MCF 10A (cell line): ENCODE data around the gene IL34. TPM values are rescaled to one million over a fixed set of nuclear protein-coding genes. Genes with fewer than 3 reads are reported as not detected.
A peak's percentile ranks its signal among the peaks of the same experiment; 100 is the strongest.

Experiments used
- BruUV-seq: library from RNA; stranded (reverse); fragments of 400-500 nt; replicated peaks from 2 replicates; lab custom pipeline; 2021; lab: Mats Ljungman, UMichigan
- CTCF ChIA-PET: fragments of 300-600 bp; sonication (Branson Sonifier 250); formaldehyde crosslinking; extraction: SDS; loops from one replicate; lab custom pipeline; 2021; ENCODE audit warnings: antibody characterized with exemption, inconsistent platforms; lab: Yijun Ruan, JAX
- POLR2A ChIA-PET: fragments of 300-600, 350-650 bp; sonication (Branson Sonifier 250); formaldehyde crosslinking; extraction: SDS; loops from one replicate; lab custom pipeline; 2020; ENCODE audit warnings: antibody characterized with exemption, inconsistent platforms; lab: Yijun Ruan, JAX
- DNase-seq: peaks from one replicate; pipeline ENCODE4 v3.0.0-alpha.2; 2018; ENCODE audit not compliant: unreplicated experiment
- H3K27ac Mint-ChIP-seq: one replicate; pipeline ENCODE4 v1.8.0; 2022; ENCODE audit warnings: mild to moderate bottlenecking, low read depth, mixed read lengths; ENCODE audit not compliant: unreplicated experiment
- H3K27me3 Mint-ChIP-seq: one replicate; pipeline ENCODE4 v1.8.0; 2022; ENCODE audit warnings: mixed read lengths; ENCODE audit not compliant: insufficient read depth, unreplicated experiment
- H3K36me3 Mint-ChIP-seq: one replicate; pipeline ENCODE4 v1.8.0; 2022; ENCODE audit warnings: mild to moderate bottlenecking, moderate library complexity, mixed read lengths; ENCODE audit not compliant: insufficient read depth, unreplicated experiment
- H3K4me1 Mint-ChIP-seq: one replicate; pipeline ENCODE4 v1.8.0; 2022; ENCODE audit warnings: mixed read lengths; ENCODE audit not compliant: insufficient read depth, unreplicated experiment
- H3K4me3 Mint-ChIP-seq: one replicate; pipeline ENCODE4 v1.8.0; 2022; ENCODE audit warnings: mild to moderate bottlenecking, moderate library complexity, mixed read lengths; ENCODE audit not compliant: unreplicated experiment
- H3K9me3 Mint-ChIP-seq: one replicate; pipeline ENCODE4 v1.8.0; 2022; ENCODE audit warnings: mixed read lengths; ENCODE audit not compliant: unreplicated experiment
- CTCF ChIP-seq: fragments of 200-600 bp; IDR thresholded peaks from one replicate; pipeline ENCODE4 v1.8.0; 2022; ENCODE audit warnings: antibody characterized with exemption, mild to moderate bottlenecking; ENCODE audit not compliant: unreplicated experiment
- intact Hi-C: fragments of 100-400 bp; cut with micrococcal nuclease; formaldehyde crosslinking; loops from 2 replicates; pipeline ENCODE4 v1.14.1; 2022
- total RNA-seq: library from RNA; stranded (reverse); gene quantifications from 2 replicates; pipeline ENCODE4 v1.2.3, GENCODE V29; 2022

Gene IL34
- total RNA-seq, 1 experiment from 2014 or later: not detected

GRCh38 chr16:70696355-70696754 lies 50.0 kb downstream of the IL34 start:
- Mint-ChIP-seq H3K4me1 (peaks cover 51% of the 10 kb centered on the region), H3K27me3 (no peaks in the 10 kb centered on the region), H3K4me3 (no peak overlapping the region), H3K36me3 (peaks cover 4% of the 10 kb centered on the region), H3K27ac (no peak overlapping the region), H3K9me3 (no peaks in the 10 kb centered on the region)
- no TSS peak for BruUV-seq
- DNase-seq: no peak
- CTCF ChIA-PET: interaction anchor here (0.6 to 2.2 kb wide), 7 partner anchors 9 to 74 kb away, joined by 3 to 10 read pairs (median 4); no protein-coding TSS in a partner anchor
- POLR2A ChIA-PET: interaction anchor here (0.6 to 3.0 kb wide), 8 partner anchors 9 to 111 kb away, joined by 3 to 20 read pairs (median 4); partner anchors contain the start of gene MTSS2
- TF ChIP-seq CTCF: no peak
- intact Hi-C loops: no loop called here

- BruUV-seq: no TSS peak
- TF ChIP-seq CTCF: no peak
- ChIA-PET CTCF (interaction anchor here (0.5 to 2.2 kb wide), 4 partner anchors 12 to 137 kb away, joined by 3 to 10 read pairs (median 4); no protein-coding TSS in a partner anchor), POLR2A (interaction anchor here (0.6 to 3.0 kb wide), 3 partner anchors 18 to 111 kb away, joined by 3 to 20 read pairs (median 3); no protein-coding TSS in a partner anchor)
- H3K27me3 Mint-ChIP-seq: no peaks in the 10 kb centered on the region
- peak overlapping the region; percentile 68 for H3K27ac Mint-ChIP-seq
- no peak for DNase-seq
- peaks cover 58% of the 10 kb centered on the region for H3K4me1 Mint-ChIP-seq
- intact Hi-C loops: no loop called here
- no peaks in the 10 kb centered on the region for H3K9me3 Mint-ChIP-seq
- peaks cover 4% of the 10 kb centered on the region for H3K36me3 Mint-ChIP-seq
- no peak overlapping the region for H3K4me3 Mint-ChIP-seq
Measured at GRCh38 chr16:70696952-70697593, 50.7 kb downstream of the IL34 start.

- intact Hi-C loops: no loop called here
- Mint-ChIP-seq H3K9me3 (no peaks in the 10 kb centered on the region), H3K36me3 (peaks cover 4% of the 10 kb centered on the region), H3K4me1 (peaks cover 63% of the 10 kb centered on the region), H3K4me3 (no peak overlapping the region), H3K27ac (peak overlapping the region; percentile 51), H3K27me3 (no peaks in the 10 kb centered on the region)
- CTCF ChIA-PET: interaction anchor here (1.5 kb wide), 1 partner anchor 43 kb away, joined by 3 read pairs; no protein-coding TSS in a partner anchor
- BruUV-seq: no TSS peak
- no peak for TF ChIP-seq CTCF
- no peak for DNase-seq
- POLR2A ChIA-PET: no interaction called here
Measured at GRCh38 chr16:70697594-70698170, 51.3 kb downstream of the IL34 start.

- H3K36me3 Mint-ChIP-seq: no peaks in the 10 kb centered on the region
- intact Hi-C loops: no loop called here
Measured at GRCh38 chr16:70698901-70699300, 52.5 kb downstream of the IL34 start.

More at GRCh38 chr16:70698901-70699300, 52.5 kb downstream of the IL34 start:
- no peak for DNase-seq
- POLR2A ChIA-PET: no interaction called here
- Mint-ChIP-seq H3K27me3 (no peaks in the 10 kb centered on the region), H3K9me3 (no peaks in the 10 kb centered on the region), H3K4me1 (peaks cover 52% of the 10 kb centered on the region), H3K4me3 (no peak overlapping the region), H3K27ac (no peak overlapping the region)
- no TSS peak for BruUV-seq
- TF ChIP-seq CTCF: no peak
- CTCF ChIA-PET: interaction anchor here (1.5 to 2.7 kb wide), 2 partner anchors 44 to 72 kb away, joined by 3 to 15 read pairs; no protein-coding TSS in a partner anchor
